ENCODE results near the gene CTIF.

DNA sequence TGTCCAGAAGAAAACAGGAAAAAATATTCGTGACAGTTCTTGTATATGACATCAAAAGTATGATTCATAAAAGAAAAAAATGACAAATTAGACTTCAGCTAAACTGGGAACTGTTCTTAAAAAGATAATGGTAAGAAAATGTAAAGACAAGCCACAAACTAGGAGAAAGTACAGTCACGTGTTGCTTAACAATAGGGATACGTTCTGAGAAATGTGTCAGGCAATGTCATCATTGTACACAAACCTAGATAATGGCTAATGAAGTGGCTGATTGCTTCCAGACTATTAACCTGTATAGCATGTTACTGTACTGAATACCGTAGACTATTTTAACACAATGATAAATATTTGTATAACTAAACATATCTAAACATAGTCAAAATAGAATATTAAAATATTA is 35.9 kb upstream of the CTIF start:
- TF ChIP-seq HNF4G (IDR thresholded peaks at IDR 0.05) (no peak), SP1 (IDR thresholded peaks at IDR 0.05) (no peak), GABPA (IDR thresholded peaks at IDR 0.05 in 1 of 2, conservative IDR thresholded peaks at IDR 0.05 in 1 of 2) (no peak), HNF4A (conservative IDR thresholded peaks at IDR 0.05) (no peak), YY1 (IDR thresholded peaks at IDR 0.05) (no peak), TAF1 (conservative IDR thresholded peaks at IDR 0.05) (no peak), JUND (IDR thresholded peaks at IDR 0.05) (no peak), EGR1 (IDR thresholded peaks at IDR 0.05; ENCODE audit: low read depth in 2 of 2) (no peak), RAD21 (IDR thresholded peaks at IDR 0.05) (no peak)
- TF ChIP-seq, protein P1, sequence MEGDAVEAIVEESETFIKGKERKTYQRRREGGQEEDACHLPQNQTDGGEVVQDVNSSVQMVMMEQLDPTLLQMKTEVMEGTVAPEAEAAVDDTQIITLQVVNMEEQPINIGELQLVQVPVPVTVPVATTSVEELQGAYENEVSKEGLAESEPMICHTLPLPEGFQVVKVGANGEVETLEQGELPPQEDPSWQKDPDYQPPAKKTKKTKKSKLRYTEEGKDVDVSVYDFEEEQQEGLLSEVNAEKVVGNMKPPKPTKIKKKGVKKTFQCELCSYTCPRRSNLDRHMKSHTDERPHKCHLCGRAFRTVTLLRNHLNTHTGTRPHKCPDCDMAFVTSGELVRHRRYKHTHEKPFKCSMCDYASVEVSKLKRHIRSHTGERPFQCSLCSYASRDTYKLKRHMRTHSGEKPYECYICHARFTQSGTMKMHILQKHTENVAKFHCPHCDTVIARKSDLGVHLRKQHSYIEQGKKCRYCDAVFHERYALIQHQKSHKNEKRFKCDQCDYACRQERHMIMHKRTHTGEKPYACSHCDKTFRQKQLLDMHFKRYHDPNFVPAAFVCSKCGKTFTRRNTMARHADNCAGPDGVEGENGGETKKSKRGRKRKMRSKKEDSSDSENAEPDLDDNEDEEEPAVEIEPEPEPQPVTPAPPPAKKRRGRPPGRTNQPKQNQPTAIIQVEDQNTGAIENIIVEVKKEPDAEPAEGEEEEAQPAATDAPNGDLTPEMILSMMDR (IDR thresholded peaks at IDR 0.05; ENCODE audit: low read depth, low read length, missing input control): no peak
- TF ChIP-seq, protein P2, sequence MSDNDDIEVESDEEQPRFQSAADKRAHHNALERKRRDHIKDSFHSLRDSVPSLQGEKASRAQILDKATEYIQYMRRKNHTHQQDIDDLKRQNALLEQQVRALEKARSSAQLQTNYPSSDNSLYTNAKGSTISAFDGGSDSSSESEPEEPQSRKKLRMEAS (IDR thresholded peaks at IDR 0.05): no peak
- TF ChIP-seq, protein P3, sequence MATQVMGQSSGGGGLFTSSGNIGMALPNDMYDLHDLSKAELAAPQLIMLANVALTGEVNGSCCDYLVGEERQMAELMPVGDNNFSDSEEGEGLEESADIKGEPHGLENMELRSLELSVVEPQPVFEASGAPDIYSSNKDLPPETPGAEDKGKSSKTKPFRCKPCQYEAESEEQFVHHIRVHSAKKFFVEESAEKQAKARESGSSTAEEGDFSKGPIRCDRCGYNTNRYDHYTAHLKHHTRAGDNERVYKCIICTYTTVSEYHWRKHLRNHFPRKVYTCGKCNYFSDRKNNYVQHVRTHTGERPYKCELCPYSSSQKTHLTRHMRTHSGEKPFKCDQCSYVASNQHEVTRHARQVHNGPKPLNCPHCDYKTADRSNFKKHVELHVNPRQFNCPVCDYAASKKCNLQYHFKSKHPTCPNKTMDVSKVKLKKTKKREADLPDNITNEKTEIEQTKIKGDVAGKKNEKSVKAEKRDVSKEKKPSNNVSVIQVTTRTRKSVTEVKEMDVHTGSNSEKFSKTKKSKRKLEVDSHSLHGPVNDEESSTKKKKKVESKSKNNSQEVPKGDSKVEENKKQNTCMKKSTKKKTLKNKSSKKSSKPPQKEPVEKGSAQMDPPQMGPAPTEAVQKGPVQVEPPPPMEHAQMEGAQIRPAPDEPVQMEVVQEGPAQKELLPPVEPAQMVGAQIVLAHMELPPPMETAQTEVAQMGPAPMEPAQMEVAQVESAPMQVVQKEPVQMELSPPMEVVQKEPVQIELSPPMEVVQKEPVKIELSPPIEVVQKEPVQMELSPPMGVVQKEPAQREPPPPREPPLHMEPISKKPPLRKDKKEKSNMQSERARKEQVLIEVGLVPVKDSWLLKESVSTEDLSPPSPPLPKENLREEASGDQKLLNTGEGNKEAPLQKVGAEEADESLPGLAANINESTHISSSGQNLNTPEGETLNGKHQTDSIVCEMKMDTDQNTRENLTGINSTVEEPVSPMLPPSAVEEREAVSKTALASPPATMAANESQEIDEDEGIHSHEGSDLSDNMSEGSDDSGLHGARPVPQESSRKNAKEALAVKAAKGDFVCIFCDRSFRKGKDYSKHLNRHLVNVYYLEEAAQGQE (IDR thresholded peaks at IDR 0.05): no peak

Measured in liver (tissue), 3 donors.